HEK293 (cell line): ENCODE measurements around the gene SORBS2.

Source experiments
- CTCF ChIA-PET: fragments of 350-600 bp; formaldehyde crosslinking; extraction: SDS; loops from one replicate; lab custom pipeline; 2021; ENCODE audit warnings: antibody characterized with exemption; lab: Yijun Ruan, JAX
- POLR2A ChIA-PET: fragments of 300-600 bp; formaldehyde crosslinking; extraction: SDS; loops from one replicate; lab custom pipeline; 2020; ENCODE audit warnings: antibody characterized with exemption, inconsistent platforms; lab: Yijun Ruan, JAX
- H3K27ac ChIP-seq: fragments of 200-500 bp; sonication (Bioruptor generic); 2 replicates; pipeline ENCODE4 v1.5.1; 2014; ENCODE audit warnings: low read depth, low read length, control low read depth, inconsistent platforms; ENCODE audit errors: extremely low read depth
- H3K36me3 ChIP-seq, 2 experiments: fragments of 200-500 bp in 1 of 2; sonication (Bioruptor generic) in 1 of 2; 1 replicate in 1 of 2; 2 replicates in 1 of 2; pipeline ENCODE4 v1.5.1; 2014 to 2017; ENCODE audit warnings: inconsistent platforms in 2 of 2, low read length in 2 of 2; ENCODE audit not compliant: control insufficient read depth in 2 of 2, insufficient read depth in 1 of 2
- H3K4me1 ChIP-seq: fragments of 200-500 bp; sonication (Bioruptor generic); 2 replicates; pipeline ENCODE4 v1.5.1; 2014; ENCODE audit warnings: mild to moderate bottlenecking, low read length, inconsistent platforms; ENCODE audit not compliant: control insufficient read depth, insufficient read depth
- H3K4me3 ChIP-seq: 2 replicates; pipeline ENCODE4 v1.5.1; 2011; ENCODE audit warnings: low read depth, mild to moderate bottlenecking, control low read depth, low read length, moderate library complexity
- H3K9me3 ChIP-seq: fragments of 200-500 bp; sonication (Bioruptor generic); 2 replicates; pipeline ENCODE4 v1.5.1; 2014; ENCODE audit warnings: low read depth, low read length, inconsistent platforms; ENCODE audit not compliant: control insufficient read depth, insufficient read depth
- FEZF1 ChIP-seq: fragments of 450-650 bp; formaldehyde crosslinking; IDR thresholded peaks from 2 replicates; pipeline ENCODE4 v1.5.1; 2016; ENCODE audit warnings: missing biosample characterization, missing genetic modification characterization
- GFI1B ChIP-seq: fragments of 450-650 bp; formaldehyde crosslinking; IDR thresholded peaks from 2 replicates; pipeline ENCODE4 v1.5.1; 2016; ENCODE audit warnings: missing biosample characterization, missing genetic modification characterization
- GLIS2 ChIP-seq: fragments of 450-650 bp; formaldehyde crosslinking; IDR thresholded peaks from 2 replicates; pipeline ENCODE4 v1.5.1; 2016; ENCODE audit warnings: missing biosample characterization, missing genetic modification characterization
- HOXA7 ChIP-seq: sonication (generic); formaldehyde crosslinking; IDR thresholded peaks from 2 replicates; pipeline ENCODE4 v1.8.1; 2022; ENCODE audit warnings: missing genetic modification reagents, borderline replicate concordance
- KLF1 ChIP-seq: fragments of 450-650 bp; formaldehyde crosslinking; IDR thresholded peaks from 2 replicates; pipeline ENCODE4 v1.5.1; 2016; ENCODE audit warnings: missing biosample characterization, missing genetic modification characterization
- KLF10 ChIP-seq: fragments of 450-650 bp; IDR thresholded peaks from 2 replicates; pipeline ENCODE4 v1.5.1; 2018; ENCODE audit warnings: missing biosample characterization, mild to moderate bottlenecking, missing genetic modification characterization
- MEIS1 ChIP-seq: sonication (generic); formaldehyde crosslinking; IDR thresholded peaks from 2 replicates; pipeline ENCODE4 v1.8.1; 2022; ENCODE audit warnings: missing genetic modification reagents, mild to moderate bottlenecking, borderline replicate concordance
- PRDM1 ChIP-seq: fragments of 450-650 bp; formaldehyde crosslinking; IDR thresholded peaks from 2 replicates; pipeline ENCODE4; 2016; ENCODE audit warnings: missing biosample characterization, missing genetic modification characterization
- ZBTB10 ChIP-seq: fragments of 450-650 bp; formaldehyde crosslinking; IDR thresholded peaks from 2 replicates; pipeline ENCODE4 v1.5.1; 2016; ENCODE audit warnings: missing biosample characterization, missing genetic modification characterization
- ZBTB21 ChIP-seq: fragments of 450-650 bp; formaldehyde crosslinking; IDR thresholded peaks from 2 replicates; pipeline ENCODE4 v1.5.1; 2017; ENCODE audit warnings: missing biosample characterization, missing genetic modification characterization
- ZEB2 ChIP-seq: fragments of 450-650 bp; formaldehyde crosslinking; IDR thresholded peaks from 2 replicates; pipeline ENCODE4 v1.5.1; 2016; ENCODE audit warnings: missing biosample characterization, missing genetic modification characterization
- ZNF112 ChIP-seq: fragments of 450-650 bp; formaldehyde crosslinking; IDR thresholded peaks from 2 replicates; pipeline ENCODE4 v1.5.0; 2017; ENCODE audit warnings: missing biosample characterization, missing genetic modification characterization
- ZNF19 ChIP-seq: fragments of 450-650 bp; formaldehyde crosslinking; IDR thresholded peaks from 2 replicates; pipeline ENCODE4; 2016; ENCODE audit warnings: missing biosample characterization, missing genetic modification characterization, low read depth
- ZNF37A ChIP-seq: fragments of 450-650 bp; IDR thresholded peaks from 2 replicates; pipeline ENCODE4 v1.5.1; 2018; ENCODE audit warnings: missing biosample characterization, missing genetic modification characterization
- ZNF404 ChIP-seq: fragments of 450-650 bp; formaldehyde crosslinking; IDR thresholded peaks from 2 replicates; pipeline ENCODE4 v1.5.1; 2017; ENCODE audit warnings: missing biosample characterization, missing genetic modification characterization
- ZNF610 ChIP-seq: fragments of 450-650 bp; formaldehyde crosslinking; IDR thresholded peaks from 2 replicates; pipeline ENCODE4 v1.5.1; 2016; ENCODE audit warnings: missing biosample characterization, missing genetic modification characterization, borderline replicate concordance
- ZNF629 ChIP-seq: fragments of 450-650 bp; formaldehyde crosslinking; IDR thresholded peaks from 2 replicates; pipeline ENCODE4 v1.5.1; 2017; ENCODE audit warnings: missing biosample characterization, missing genetic modification characterization
- ZNF670 ChIP-seq: fragments of 450-650 bp; formaldehyde crosslinking; IDR thresholded peaks from 2 replicates; pipeline ENCODE4 v1.5.1; 2016; ENCODE audit warnings: missing biosample characterization, missing genetic modification characterization, low read depth
- ZNF692 ChIP-seq: fragments of 450-650 bp; formaldehyde crosslinking; IDR thresholded peaks from 2 replicates; pipeline ENCODE4 v1.5.1; 2016; ENCODE audit warnings: missing biosample characterization, missing genetic modification characterization
- ZNF701 ChIP-seq: fragments of 450-650 bp; formaldehyde crosslinking; IDR thresholded peaks from 2 replicates; pipeline ENCODE4 v1.5.1; 2016; ENCODE audit warnings: missing biosample characterization, missing genetic modification characterization
- ZNF843 ChIP-seq: fragments of 450-650 bp; formaldehyde crosslinking; IDR thresholded peaks from 2 replicates; pipeline ENCODE4 v1.5.1; 2016; ENCODE audit warnings: missing biosample characterization, missing genetic modification characterization
- TF ChIP-seq, protein P1 (sequence below): fragments of 450-650 bp; formaldehyde crosslinking; IDR thresholded peaks from 2 replicates; pipeline ENCODE4 v1.5.1; 2017; ENCODE audit warnings: missing biosample characterization, missing genetic modification characterization
- TF ChIP-seq, protein P2 (sequence below): fragments of 450-650 bp; formaldehyde crosslinking; IDR thresholded peaks from 2 replicates; pipeline ENCODE4 v1.5.1; 2016; ENCODE audit warnings: missing biosample characterization, missing genetic modification characterization, low read depth
- TF ChIP-seq, protein P3 (sequence below): fragments of 450-650 bp; formaldehyde crosslinking; IDR thresholded peaks from 2 replicates; pipeline ENCODE4 v1.5.1; 2017; ENCODE audit warnings: missing biosample characterization, missing genetic modification characterization

The SORBS2 gene

GRCh38 chr4:185726931-185727330, 85.1 kb downstream of the SORBS2 start (continued):
- TF ChIP-seq, protein P1, sequence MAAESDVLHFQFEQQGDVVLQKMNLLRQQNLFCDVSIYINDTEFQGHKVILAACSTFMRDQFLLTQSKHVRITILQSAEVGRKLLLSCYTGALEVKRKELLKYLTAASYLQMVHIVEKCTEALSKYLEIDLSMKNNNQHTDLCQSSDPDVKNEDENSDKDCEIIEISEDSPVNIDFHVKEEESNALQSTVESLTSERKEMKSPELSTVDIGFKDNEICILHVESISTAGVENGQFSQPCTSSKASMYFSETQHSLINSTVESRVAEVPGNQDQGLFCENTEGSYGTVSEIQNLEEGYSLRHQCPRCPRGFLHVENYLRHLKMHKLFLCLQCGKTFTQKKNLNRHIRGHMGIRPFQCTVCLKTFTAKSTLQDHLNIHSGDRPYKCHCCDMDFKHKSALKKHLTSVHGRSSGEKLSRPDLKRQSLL (tag by site-specific recombination) = no peak
- no peak for TF ChIP-seq MEIS1 (CRISPR knock-in tag)

DNA sequence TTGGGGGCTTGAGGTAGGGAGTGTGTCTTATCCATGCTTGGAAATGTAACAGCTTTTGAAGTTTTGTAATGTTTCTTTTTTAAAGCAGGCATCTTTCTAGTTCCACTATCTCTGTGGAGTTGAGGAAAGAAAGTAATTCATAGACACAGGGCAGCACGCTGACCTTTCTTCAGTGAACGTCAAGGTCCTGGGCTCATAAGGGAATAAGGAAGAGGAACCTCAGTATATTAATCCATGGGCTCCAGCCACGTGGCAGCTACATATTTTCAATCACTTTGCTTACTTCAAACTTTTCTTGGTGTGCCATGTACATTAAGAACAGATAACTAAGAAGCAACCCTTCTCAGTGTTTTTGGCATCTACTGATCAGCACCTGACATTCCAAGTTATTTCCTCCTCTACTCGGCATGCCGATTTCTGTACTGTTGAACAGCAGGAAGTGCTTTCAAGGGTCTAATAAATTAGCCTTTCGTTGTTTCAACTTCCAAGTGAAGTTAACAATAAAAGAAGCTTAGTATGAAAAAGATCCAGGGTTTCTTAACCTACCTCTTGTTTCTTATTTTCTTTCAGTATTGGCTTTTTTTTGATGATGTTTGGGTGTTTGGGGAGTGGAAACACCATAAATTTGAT, 88.2 kb downstream of the SORBS2 start:
- H3K4me3 ChIP-seq = no peak overlapping the region
- H3K9me3 ChIP-seq = no peaks in the 10 kb centered on the region
- no peak overlapping the region for H3K27ac ChIP-seq
- H3K4me1 ChIP-seq = peaks cover 8% of the 10 kb centered on the region; the same call in 1 of the 2 replicates
- CTCF ChIA-PET = interaction anchor here (0.6 kb wide), 2 partner anchors 144 to 326 kb away, joined by 4 to 5 read pairs; no protein-coding TSS in a partner anchor
- TF ChIP-seq KLF10 (tag by site-specific recombination) (no peak), ZNF37A (no peak), GLIS2 (tag by site-specific recombination) (no peak), GFI1B (tag by site-specific recombination) (no peak), ZNF670 (tag by site-specific recombination) (no peak), ZBTB10 (tag by site-specific recombination) (no peak), ZNF404 (tag by site-specific recombination) (no peak), PRDM1 (tag by site-specific recombination) (no peak), ZNF19 (tag by site-specific recombination) (no peak), KLF1 (tag by site-specific recombination) (no peak), ZNF692 (tag by site-specific recombination) (no peak)
- TF ChIP-seq, protein P2, sequence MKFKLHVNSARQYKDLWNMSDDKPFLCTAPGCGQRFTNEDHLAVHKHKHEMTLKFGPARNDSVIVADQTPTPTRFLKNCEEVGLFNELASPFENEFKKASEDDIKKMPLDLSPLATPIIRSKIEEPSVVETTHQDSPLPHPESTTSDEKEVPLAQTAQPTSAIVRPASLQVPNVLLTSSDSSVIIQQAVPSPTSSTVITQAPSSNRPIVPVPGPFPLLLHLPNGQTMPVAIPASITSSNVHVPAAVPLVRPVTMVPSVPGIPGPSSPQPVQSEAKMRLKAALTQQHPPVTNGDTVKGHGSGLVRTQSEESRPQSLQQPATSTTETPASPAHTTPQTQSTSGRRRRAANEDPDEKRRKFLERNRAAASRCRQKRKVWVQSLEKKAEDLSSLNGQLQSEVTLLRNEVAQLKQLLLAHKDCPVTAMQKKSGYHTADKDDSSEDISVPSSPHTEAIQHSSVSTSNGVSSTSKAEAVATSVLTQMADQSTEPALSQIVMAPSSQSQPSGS (tag by site-specific recombination) = no peak
- TF ChIP-seq, all 188 proteins: peak for 0
- POLR2A ChIA-PET = no interaction called here
- H3K36me3 ChIP-seq = no peaks in the 10 kb centered on the region

- Histone ChIP-seq H3K4me1 (peaks cover 8% of the 10 kb centered on the region; the same call in 1 of the 2 replicates), H3K36me3 (no peaks in the 10 kb centered on the region), H3K27ac (no peak overlapping the region), H3K4me3 (no peak overlapping the region), H3K9me3 (no peaks in the 10 kb centered on the region)
- ChIA-PET POLR2A (no interaction called here), CTCF (interaction anchor here (0.7 to 1.2 kb wide), 2 partner anchors 33 to 81 kb away, joined by 3 to 7 read pairs; no protein-coding TSS in a partner anchor)
- TF ChIP-seq HOXA7 (CRISPR knock-in tag) = no peak
- peak; percentile 52; the same call in 1 of the 2 replicates for TF ChIP-seq ZEB2 (tag by site-specific recombination)
- peak; percentile 85 for TF ChIP-seq ZNF843 (tag by site-specific recombination)
- no peak for TF ChIP-seq ZNF112
- TF ChIP-seq, protein P2 (tag by site-specific recombination) = 0 out of 2 replicates have a peak, but pooled peaks have one; percentile 20
- TF ChIP-seq ZNF701 (tag by site-specific recombination) = no peak
- peak; percentile 68 for TF ChIP-seq ZNF629 (tag by site-specific recombination)
- TF ChIP-seq ZNF610 (tag by site-specific recombination) = no peak
- peak; percentile 61 for TF ChIP-seq FEZF1
- TF ChIP-seq, protein P3, sequence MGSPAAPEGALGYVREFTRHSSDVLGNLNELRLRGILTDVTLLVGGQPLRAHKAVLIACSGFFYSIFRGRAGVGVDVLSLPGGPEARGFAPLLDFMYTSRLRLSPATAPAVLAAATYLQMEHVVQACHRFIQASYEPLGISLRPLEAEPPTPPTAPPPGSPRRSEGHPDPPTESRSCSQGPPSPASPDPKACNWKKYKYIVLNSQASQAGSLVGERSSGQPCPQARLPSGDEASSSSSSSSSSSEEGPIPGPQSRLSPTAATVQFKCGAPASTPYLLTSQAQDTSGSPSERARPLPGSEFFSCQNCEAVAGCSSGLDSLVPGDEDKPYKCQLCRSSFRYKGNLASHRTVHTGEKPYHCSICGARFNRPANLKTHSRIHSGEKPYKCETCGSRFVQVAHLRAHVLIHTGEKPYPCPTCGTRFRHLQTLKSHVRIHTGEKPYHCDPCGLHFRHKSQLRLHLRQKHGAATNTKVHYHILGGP (tag by site-specific recombination) = peak; percentile 40; the same call in 1 of the 2 replicates
- peak; percentile 55; the same call in 1 of the 2 replicates for TF ChIP-seq ZBTB21 (tag by site-specific recombination)
Observed at GRCh38 chr4:185722029-185722316, 90.0 kb downstream of the SORBS2 start.
